Central memory CD4-positive, alpha-beta T cell (primary cell): ENCODE results near the gene SLC13A3.

ENCODE experiments used
- DNase-seq: peaks from one replicate; pipeline ENCODE4 v3.0.0; 2022

SLC13A3 gene

DNA sequence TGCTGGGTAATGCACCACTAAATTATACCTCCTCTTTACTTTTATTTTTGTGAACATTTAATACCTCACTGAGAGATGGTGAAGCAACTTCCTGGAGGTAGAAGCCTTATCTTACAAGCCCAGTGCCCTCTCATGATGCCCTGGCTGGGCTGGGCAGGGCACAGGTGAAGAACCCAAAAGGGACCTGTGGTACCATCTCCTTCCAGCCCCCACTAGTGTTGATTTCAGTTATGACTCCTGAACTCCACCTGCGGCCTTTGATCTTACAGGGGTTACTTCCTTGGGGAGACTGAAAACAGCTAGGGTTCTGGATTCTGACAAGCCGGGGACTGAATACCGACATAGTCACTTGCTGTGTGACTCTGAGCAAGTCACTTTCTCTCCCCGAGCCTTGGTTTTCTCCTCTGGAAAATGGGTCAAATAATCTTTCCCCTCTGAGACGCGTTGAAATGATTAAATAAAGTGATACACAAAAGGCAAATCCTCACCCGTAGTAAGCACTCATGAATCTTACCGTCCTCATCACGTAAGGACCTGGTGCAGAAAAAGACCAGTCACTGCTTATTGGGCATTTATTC, 1.2 kb downstream of the SLC13A3 start:
- DNase-seq: no peak

DNA sequence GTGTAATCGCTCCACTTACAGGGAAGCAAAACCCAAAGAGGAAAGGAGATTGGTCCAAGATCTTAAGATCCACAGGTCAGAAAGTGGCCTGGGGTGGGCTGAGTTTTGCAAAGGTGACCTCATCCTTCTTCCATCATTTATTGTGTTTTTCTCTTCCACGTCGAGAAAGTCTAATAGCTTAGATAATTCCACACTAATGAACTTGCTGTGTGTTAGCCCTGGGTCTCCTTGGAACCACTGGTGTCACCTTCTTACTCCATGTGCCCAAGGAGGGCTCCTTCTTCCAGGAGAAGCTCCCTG, 1.7 kb downstream of the SLC13A3 start:
- no peak for DNase-seq

DNA sequence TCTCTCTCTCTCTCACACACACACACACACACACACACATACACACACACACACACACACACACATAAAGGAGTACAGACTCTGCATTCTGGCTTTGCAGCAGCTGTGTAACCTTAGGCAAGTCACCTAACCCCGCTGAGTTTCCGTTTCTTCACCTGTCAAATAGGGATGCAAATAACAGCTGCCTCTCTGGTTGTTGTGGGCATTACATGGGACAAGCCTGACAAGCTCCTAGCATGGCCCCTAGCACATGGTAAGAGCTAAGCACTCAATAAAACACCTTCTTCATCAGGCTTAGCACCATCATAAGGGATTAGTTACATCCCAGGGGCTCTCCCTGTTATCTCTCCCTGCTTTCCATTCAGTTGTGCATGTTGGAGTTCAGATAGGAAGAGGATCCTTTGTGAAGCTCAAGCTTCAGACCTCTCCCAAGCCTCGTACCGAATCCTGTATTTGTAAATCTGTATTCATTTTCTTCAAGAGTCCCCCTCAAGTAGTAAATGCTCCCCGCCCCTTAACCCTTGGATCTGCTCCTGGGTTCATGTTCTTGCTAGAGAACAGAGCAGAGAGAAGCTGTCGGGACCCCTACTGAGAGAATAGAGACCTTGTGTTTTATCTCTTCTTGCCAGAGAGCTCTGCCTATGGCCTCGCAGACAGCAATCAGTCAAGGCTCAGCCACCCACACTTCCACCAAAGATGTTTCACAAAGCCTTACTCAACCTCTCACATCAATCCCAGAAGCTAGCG, 2.2 kb downstream of the SLC13A3 start:
- DNase-seq: no peak

DNA sequence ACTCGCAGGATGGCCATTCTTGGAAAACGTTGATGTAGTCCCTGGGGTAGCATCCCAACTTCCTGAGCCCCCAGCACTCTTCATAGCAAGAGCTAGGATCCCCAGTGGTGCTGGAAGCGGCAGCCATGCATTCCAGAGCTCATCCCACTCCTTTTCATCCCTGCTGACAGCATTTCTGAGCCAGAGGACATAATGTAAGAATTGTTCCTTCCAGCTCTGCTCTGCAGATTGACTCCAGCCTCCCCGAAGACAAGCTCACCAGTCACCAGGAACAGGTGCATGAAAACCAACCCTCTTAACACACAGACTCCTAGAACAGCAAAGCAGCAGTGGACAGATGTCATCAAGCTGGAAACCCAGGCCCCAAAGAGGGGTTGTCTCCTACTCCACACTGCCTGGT, 3.8 kb downstream of the SLC13A3 start:
- no peak for DNase-seq

DNA sequence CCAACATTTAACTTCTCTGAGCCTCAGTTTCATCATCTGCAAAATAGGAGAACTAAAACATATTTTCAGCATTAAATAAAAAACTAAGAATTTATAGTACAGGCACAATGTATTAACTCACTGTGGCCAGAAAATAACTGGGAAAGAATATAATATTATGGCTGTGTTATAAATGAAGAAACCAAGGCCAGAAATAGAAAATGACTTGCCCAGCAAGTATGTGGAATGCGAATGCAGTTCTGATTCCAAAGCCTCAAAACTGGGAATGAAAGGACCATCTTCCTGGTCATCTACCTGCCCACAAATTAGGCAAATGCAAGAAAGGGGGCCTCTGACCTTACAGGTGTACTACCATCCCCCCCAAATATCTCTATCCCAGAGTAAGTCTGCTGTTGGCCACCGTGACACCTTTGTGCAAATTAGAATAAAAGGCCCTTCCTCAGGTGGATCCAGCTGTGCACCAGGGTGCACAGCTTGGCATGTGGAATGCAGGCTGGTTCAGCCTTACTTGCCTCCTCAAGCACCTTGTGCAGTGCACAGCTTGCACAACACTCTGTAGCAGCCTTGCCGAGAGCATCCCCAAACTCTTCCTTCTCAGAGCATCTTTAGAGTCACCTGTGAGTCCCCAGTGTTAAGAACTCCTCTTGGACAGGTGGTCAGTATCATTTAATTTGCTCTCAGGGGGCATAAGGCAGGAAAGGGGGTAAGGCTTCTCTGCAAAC, 4.4 kb downstream of the SLC13A3 start:
- DNase-seq: no peak

DNA sequence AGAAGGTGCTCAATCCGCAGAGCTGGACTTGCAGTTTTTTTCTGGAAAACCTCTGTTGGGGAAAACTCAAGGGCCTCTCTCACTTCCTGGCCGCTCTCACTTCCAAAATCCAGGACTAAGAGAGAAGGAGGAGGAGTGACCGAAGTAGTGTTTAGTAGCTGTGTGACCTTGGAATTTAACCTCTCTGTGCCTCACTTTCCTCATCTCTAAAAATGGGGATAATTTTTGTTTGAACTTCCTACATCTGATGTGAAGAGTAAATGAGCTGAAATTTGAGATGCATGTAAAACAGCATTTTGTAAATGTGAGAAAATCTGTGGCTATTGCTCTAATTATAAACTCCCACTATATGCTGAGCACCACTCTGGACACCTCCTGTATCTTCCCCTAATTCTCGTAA, 5.1 kb downstream of the SLC13A3 start:
- DNase-seq: no peak

DNA sequence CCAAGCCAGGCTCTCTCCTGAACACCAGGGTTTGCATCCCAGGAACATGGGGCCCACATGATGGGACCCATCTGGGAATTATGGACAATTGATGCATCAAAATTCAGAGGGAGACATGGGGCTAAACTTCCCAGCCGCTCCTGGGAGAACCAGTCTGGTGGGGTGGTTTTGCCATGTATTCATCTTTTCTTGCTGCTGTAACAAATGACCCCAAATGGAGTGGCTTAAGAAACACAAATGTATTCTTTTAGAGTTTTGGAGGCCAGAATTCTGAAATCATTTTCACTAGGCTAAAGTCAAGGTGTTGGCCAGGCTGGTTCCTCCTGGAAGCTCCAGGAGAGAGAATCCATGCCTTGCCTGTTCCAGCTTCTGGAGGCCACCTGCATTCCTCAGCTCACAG, 6.5 kb downstream of the SLC13A3 start:
- no peak for DNase-seq

DNA sequence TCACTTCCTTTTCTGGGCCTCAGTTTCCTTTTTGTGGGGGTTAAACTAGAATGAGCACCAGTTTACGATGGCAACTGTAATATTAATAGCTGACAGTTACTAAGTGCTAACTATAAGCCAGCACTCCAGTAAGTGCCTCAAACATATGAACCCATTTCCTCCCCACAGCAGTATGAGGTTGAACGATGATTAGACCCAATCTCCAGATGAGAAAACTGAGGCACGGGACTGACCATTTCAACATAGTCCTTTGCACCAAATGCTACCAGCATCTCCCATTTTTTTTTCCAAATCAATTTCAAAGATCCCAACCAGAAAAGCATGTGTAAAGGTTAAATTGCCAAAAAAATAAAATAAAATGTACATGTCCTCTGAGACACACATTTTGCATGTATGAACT, 7.1 kb downstream of the SLC13A3 start:
- no peak for DNase-seq

DNA sequence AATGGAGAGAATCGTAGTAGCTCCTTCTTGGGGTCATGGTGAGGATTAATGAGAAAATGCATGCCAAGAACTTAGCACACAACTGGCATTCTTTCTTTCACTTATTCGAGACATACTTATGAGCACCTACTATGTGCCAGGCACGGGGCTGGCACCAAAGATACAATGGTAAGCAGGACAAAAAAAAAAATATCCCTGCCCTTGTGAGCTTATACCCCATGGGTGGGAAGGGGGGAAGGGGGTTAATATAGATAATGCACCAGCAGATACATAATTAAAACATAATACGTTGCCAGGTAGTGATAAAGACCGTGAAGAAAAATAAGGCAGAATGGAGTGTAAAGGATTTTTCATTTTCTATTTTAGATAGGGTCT, 8.3 kb downstream of the SLC13A3 start:
- no peak for DNase-seq

DNA sequence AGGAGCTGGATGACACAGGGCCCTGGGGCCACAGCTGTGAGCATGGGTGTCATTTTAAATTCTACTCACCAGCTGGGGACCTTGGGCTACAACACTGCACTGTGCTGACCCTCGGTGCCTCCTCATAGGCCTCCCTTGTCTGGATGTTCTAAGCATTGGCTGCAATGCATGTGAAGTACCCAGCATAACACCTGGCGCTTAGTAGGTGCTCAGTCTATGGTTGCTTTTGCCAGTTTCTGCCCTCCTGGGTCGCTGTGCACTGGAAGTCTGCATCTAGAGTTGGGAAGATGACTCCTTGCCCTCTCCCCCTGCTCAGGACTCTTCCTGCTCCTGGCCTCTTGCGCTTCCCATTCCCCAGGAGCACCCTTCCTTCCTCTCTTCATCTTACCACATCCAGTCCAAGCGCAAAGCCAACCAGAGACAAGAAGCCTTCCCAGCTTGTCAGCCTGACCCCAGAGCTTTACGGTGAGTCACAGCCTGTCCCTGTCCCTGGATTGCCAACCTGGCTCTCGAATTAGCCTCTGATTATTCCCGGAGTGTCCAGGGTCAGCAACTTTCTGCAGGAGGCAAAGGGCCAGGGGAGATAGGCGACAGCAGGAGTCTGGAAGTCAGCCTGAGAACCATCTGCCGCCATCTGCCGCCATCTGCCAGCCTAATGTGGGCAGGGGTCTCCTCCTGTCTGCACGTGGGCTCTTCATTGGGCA, 8.8 kb downstream of the SLC13A3 start:
- no peak for DNase-seq

DNA sequence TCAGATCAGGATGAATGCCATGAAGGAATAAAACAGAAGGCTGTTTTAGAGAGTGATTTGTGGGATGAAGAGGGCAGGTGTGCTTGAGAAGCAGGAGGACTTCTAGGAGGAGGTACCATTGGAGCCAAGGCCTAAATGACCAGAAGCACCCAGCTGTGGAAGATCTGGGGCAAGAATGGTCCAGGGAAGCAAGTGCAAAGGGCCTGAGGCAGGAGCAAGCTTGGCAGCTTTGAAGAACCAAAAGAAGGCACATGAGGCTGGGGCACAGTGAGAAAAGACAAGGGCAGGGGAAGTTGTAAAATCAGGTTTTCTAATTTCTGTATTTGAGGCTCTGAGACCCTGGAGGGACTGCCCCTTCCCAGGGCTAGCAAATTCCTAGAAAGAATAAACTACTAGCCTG, 9.8 kb downstream of the SLC13A3 start:
- no peak for DNase-seq

DNA sequence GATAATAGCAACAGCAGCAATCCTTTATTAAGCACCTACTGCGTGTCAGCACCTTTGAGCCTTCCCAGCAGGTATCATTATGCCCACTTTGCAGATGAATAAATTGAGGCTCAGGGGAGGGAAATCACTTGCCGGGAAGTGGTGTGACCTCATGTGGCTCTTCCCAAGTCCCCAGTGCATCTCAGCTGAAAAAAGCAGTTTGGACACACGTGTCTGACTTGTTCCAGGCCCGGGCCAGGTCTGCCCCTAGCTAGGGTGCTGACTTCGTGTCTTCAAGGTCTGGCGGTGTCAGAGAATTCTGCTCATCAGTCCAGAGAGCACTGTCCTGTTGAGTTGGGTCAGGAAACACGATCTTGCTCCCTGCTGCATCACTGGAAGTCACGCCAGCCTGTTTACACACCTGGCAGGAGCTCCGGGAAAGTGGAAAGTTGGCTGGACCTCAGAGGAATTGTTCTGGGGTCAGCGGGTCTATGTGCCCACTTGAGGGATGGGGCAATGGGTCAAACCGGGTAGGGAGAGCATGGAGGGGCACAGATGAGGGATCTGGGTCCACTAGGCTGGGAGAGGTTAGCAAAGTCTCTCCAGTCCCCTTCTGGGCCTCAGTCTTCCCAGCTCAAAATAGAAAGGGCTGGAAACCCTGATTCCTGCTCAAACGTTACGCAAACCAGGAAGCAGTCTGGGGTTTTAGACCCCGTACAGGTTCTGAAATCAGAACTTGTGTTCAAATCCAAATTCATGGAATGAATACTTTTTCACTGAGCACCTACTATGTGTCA, 10.5 kb downstream of the SLC13A3 start:
- no peak for DNase-seq

DNA sequence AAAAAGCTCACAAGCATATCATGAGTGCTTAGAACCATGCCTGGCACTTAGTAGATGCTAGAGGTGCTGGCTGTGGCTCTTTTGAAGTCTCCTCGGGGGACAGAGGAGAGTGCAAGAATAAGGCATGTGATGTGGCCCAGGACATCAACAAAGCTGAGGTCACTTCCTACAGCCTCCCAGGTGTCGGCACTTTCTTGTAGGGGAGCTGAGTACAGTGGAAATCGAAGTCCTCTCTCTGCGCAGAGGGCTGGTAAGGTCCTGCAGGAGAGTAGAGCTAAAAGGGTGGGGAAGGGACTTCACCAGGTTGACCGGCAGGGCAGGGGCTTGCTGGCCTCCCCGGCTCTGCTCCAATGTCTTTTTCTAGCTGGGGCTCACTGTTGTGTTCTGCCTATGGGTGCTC, 11.2 kb downstream of the SLC13A3 start:
- no peak for DNase-seq

DNA sequence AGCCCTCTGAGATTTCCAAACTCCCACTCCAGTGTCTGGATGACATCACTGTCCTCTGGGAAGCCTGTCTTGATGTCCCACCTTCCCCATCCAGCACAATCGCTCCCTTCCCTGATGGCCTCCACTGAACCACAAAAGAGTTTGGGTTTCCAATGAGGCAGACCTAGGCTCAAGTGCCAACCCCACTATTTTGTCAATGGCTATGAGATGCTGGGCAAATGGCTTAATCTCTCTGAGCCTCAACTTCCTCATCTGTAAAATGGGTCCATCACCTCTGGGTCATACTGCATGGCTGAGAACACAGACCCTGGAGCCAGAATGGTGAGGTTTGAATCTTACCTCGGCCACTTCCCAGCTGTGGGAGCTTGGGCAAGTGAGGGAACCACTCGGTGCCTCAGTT, 11.7 kb downstream of the SLC13A3 start:
- no peak for DNase-seq

DNA sequence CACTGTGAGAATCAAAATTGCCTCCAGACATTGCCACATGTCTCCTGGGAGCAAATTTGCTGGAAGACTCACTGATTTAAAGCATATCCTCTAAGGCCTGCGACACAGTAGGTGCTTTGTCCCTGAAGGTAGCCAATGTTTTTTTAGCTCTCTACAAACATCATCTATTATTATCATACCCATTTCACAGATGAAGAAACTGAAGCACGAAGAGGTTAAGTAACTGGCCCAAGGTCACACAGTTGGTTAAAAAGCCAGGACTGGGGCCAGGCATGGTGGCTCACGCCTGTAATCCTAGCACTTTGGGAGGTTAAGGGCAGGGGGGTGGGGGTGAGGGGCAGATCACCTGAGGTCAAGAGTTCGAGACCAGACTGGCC, 12.4 kb downstream of the SLC13A3 start:
- DNase-seq: no peak

DNA sequence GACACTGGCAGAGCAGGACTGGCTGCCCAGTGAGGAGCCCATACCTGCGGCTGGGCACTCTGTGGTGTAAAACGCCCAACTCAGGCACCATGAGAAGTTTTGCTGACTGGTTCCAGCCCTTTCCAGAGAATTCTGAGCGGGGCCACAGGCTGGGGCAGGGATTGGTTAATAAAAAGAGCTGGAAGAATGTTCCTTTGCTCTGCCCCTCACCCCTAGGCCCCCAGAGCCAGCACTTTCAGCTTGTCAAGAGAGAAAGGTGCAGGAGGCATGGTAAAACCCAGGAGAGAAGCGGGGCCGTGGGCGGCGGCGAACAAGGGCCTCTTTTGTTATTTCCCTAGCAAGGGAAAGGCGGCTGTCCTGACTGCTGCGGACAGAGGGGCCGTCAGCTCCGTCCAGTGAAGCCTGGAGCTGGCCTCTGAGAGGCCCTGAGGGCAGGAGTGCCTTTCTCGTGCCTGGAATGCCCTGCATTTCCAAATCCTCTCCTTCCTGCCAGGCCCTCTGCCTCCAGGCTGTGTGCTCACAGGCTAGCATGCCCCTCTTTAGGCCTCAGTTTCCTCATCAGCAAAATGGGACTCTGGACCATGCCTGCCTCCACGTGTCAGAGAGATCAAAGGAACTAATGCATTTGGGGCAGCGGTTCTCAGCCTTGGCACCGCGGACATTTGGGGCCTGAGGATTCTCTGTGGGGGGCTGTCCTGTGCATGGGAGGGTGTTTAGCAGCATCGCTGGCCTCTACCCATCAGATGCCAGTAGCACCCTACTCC, 12.9 kb downstream of the SLC13A3 start:
- DNase-seq: no peak

DNA sequence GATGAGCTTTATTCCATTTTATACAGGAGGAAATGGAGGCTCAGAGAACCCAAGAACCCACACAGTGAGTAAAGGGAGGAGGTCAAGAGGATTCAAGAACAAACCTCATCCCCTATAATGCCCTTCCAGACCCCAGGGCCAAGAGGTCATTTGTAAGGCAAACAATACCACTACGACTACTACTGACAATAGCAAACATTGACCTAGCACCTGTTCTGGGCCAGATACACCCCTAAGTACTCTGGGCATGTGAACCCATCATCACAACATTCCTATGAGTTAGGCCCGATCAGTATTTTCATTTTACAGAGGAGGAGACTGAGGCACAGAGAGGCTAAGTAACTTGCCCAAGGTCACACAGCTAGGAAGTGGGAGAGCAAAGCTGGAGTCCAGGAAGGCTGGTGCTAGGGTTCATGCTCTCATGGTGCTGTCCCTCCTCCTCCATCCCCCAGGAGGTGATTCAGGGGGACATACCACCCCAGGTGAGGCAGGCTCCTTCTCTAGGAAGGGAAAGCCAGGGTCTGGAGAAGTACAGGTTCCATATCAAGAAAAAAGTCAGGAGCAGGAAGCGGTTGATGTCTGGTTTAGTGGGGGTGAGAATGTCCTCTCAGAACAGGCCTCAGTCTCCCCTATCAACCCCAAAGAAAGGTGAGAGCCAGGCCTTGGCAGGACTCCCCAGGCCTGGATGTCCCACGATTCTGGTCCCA, 13.7 kb downstream of the SLC13A3 start:
- no peak for DNase-seq

DNA sequence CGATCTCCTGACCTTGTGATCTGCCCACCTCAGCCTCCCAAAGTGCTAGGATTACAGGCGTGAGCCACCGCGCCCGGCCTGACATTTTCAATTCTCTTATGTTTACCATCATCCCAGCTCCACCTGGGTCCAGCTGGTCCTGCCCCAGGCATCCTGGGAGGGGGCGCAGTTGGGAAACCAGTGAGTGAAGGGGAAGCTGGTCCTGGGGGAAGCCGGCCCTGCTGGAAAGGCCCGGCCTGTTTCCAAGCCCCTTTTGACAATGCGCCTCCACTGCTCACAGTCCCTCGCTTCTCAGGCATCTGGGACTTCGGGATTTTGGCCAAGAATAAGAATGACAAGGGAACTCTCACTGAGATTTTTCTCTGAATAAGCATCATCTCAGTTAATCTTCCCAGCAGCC, 14.2 kb downstream of the SLC13A3 start:
- DNase-seq: no peak

DNA sequence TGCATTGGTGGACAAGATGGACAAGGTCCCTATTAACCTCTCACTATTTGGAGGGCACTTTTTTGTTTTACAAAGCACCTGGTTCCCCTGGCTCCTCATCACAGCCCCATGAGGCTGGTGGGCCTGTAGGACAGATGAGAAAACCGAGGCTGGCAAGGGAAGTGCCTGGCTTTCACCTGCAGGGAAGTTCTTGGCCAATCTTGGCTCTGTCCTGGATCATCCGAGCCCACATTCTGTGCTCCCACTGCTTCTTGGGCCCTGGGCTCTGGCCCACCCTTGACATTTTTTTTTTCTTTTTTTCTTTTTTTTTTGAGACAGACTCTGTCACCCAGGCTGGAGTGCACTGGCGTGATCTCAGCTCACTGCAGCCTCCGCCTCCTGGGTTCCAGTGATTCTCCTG, 14.7 kb downstream of the SLC13A3 start:
- DNase-seq: no peak

DNA sequence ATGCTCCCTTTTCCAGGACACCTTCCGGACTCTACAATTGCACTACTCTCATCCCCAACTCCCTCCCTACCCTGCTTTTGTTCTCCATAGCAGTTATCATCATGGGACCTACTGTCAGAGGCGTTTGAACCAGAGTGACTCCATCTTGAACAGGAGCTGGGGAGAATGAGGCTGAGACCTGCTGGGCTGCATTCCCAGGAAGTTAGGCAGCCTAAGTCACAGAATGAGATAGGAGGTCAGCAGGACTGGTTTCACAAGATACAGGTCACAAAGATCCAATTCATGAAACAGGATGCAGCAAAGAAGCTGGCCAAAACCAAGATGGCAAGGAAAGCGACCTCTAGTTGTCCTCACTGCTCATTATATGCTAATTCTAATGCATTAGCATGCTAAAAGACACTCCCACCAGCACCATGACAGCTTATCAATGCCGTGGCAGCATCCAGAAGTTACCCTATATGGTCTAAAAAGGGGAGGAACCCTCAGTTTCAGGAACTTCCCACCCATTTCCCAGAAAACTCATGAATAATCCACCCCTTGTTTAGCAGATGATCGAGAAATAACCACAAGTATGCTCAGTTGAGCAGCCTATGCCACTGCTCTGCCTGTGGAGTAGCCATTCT, 15.6 kb downstream of the SLC13A3 start:
- DNase-seq: no peak

DNA sequence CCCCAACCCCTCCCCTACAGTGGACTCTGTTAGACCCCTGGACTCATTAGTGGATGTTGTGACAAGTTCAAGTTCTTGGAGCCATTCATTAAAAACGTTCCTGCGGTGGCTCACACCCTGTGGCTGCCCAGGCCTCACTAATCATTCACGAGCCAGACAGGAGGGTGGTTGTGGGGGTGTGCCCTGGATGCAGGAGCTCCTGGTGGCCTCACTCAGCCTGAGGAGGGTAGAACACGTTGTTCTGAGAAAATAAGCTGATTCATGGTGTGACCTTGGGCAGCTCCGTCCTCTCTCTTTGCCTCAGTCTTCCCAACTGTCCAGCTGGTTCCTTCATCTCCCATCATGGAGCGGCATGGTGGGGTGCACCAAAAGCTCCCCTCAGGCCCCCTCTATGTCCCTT, 16.7 kb downstream of the SLC13A3 start:
- no peak for DNase-seq
